GM12878 (cell line): Measurements from ENCODE around the gene VEGFD. TPM values are rescaled to one million over a fixed set of nuclear protein-coding genes. Genes with fewer than 3 reads are reported as not detected.

Experiments used
- ATAC-seq: fragments of 200-7000 bp; cut with Tn5 transposase; 3 replicates; pipeline ENCODE4 v1.9.1; 2020; ENCODE audit warnings: mild to moderate bottlenecking, moderate library complexity
- Bru-seq: library from RNA; stranded (reverse); fragments of 400-500 nt; gene quantifications from one replicate; lab custom pipeline; 2021; lab: Mats Ljungman, UMichigan
- BruChase-seq, 2 experiments: library from RNA; stranded (reverse); fragments of 400-500 nt; gene quantifications; one replicate each; lab custom pipeline; 2021; lab: Mats Ljungman, UMichigan
- BruUV-seq: library from RNA; stranded (reverse); fragments of 400-500 nt; replicated peaks from 2 replicates; lab custom pipeline; 2021; lab: Mats Ljungman, UMichigan
- CTCF ChIA-PET: fragments of 300-600 bp; sonication (Branson Sonifier 250); formaldehyde crosslinking; extraction: SDS; loops from one replicate; lab custom pipeline; 2021; ENCODE audit warnings: inconsistent platforms; lab: Yijun Ruan, JAX
- POLR2A ChIA-PET: fragments of 350-600 bp; formaldehyde crosslinking; extraction: SDS; loops from one replicate; lab custom pipeline; 2021; ENCODE audit warnings: inconsistent platforms; lab: Charles Lee
- RAD21 ChIA-PET: fragments of 300-600 bp; sonication (Branson Sonifier 250); formaldehyde crosslinking; loops from one replicate; lab custom pipeline; 2023; ENCODE audit warnings: antibody characterized with exemption; ENCODE audit not compliant: unreplicated experiment; lab: Charles Lee
- SMC1A ChIA-PET: fragments of 300-600 bp; sonication (Branson Sonifier 250); formaldehyde crosslinking; loops from one replicate; lab custom pipeline; 2023; ENCODE audit not compliant: unreplicated experiment, uncharacterized antibody; lab: Charles Lee
- DNase-seq: peaks from one replicate; pipeline ENCODE4 v3.0.0-alpha.2; 2011; ENCODE audit warnings: low read depth, low spot score
- FAIRE-seq: peaks from 3 replicates; lab custom pipeline; 2011; peaks lifted over from hg19 to GRCh38; lab: Jason Lieb, UNC
- H2AFZ ChIP-seq: 2 replicates; pipeline ENCODE4 v1.6.0; 2011; ENCODE audit warnings: low read depth, low read length, control low read depth; ENCODE audit not compliant: control insufficient read depth
- H3K27ac ChIP-seq: 2 replicates; pipeline ENCODE4 v1.5.1; 2011; ENCODE audit warnings: control low read depth; ENCODE audit not compliant: control insufficient read depth, insufficient read depth
- H3K27me3 ChIP-seq, 2 experiments: replicated peaks in 1 of 2; 2 replicates each; pipeline versions ENCODE4 v1.6.0 to v1.6.1; 2011; ENCODE audit warnings: low read length in 1 of 2; ENCODE audit not compliant: control insufficient read depth in 2 of 2, insufficient read depth in 2 of 2
- H3K36me3 ChIP-seq, 2 experiments: 2 replicates each; pipeline ENCODE4 v1.5.1; 2011; ENCODE audit warnings: low read length in 1 of 2; ENCODE audit not compliant: control insufficient read depth in 2 of 2, insufficient read depth in 2 of 2
- H3K4me1 ChIP-seq: 2 replicates; pipeline ENCODE4 v1.6.1; 2011; ENCODE audit warnings: mild to moderate bottlenecking, low read length, moderate library complexity, mixed read lengths; ENCODE audit not compliant: control insufficient read depth, insufficient read depth
- H3K4me2 ChIP-seq: 2 replicates; pipeline ENCODE4 v1.6.0; 2011; ENCODE audit warnings: control low read depth; ENCODE audit not compliant: control insufficient read depth, insufficient read depth
- H3K4me3 ChIP-seq: fragments of 200-600 bp; sonication (generic); 2 replicates; pipeline ENCODE4 v1.5.1; 2016
- H3K79me2 ChIP-seq: 2 replicates; pipeline ENCODE4 v1.6.0; 2011; ENCODE audit warnings: low read length; ENCODE audit not compliant: control insufficient read depth, insufficient read depth
- H3K9ac ChIP-seq: 2 replicates; pipeline ENCODE4 v1.8.0; 2011; ENCODE audit warnings: low read length, control low read depth, mixed read lengths; ENCODE audit not compliant: control insufficient read depth, insufficient read depth
- H3K9me3 ChIP-seq: replicated peaks from 3 replicates; pipeline ENCODE4 v1.5.1; 2011; ENCODE audit warnings: mild to moderate bottlenecking, low read length; ENCODE audit not compliant: control insufficient read depth, insufficient read depth
- H4K20me1 ChIP-seq: 2 replicates; pipeline ENCODE4 v1.6.0; 2011; ENCODE audit not compliant: control insufficient read depth, insufficient read depth
- BHLHE40 ChIP-seq, 2 experiments: fragments of 450-650 bp in 1 of 2; IDR thresholded peaks; 2 replicates each; pipeline ENCODE4 v1.6.1; 2011 to 2017; ENCODE audit warnings: low read depth in 2 of 2, borderline replicate concordance in 1 of 2, improper control_type of control experiment in 1 of 2, low read length in 1 of 2, mild to moderate bottlenecking in 1 of 2
- GABPA ChIP-seq: IDR thresholded peaks from 2 replicates; pipeline ENCODE4 v1.6.1; 2014; ENCODE audit warnings: antibody characterized with exemption, low read depth, mild to moderate bottlenecking, inconsistent platforms
- MXI1 ChIP-seq: fragments of 150-350 bp; IDR thresholded peaks from 2 replicates; pipeline ENCODE4 v1.6.1; 2011; ENCODE audit warnings: low read depth, mild to moderate bottlenecking, inconsistent platforms, low read length, improper control_type of control experiment
- NFXL1 ChIP-seq: fragments of 450-650 bp; IDR thresholded peaks from 2 replicates; pipeline ENCODE4 v1.6.1; 2017; ENCODE audit warnings: antibody characterized with exemption, mild to moderate bottlenecking, borderline replicate concordance
- POLR2AphosphoS2 ChIP-seq: IDR thresholded peaks from 2 replicates; pipeline ENCODE4 v1.6.1; 2011; ENCODE audit warnings: low read depth, mild to moderate bottlenecking, low read length, improper control_type of control experiment, moderate library complexity
- SMARCA5 ChIP-seq: fragments of 450-650 bp; IDR thresholded peaks from 2 replicates; pipeline ENCODE4 v1.6.1; 2017; ENCODE audit warnings: mild to moderate bottlenecking
- SUPT20H ChIP-seq: IDR thresholded peaks from 2 replicates; pipeline ENCODE4 v1.6.1; 2011; ENCODE audit warnings: low read depth, mild to moderate bottlenecking, low read length, moderate library complexity, borderline replicate concordance; ENCODE audit not compliant: control insufficient read depth
- TCF7 ChIP-seq: IDR thresholded peaks from 2 replicates; pipeline ENCODE4 v1.6.1; 2014; ENCODE audit warnings: antibody characterized with exemption, borderline replicate concordance
- WGBS: methylation state at CpG from one replicate; pipeline ENCODE4 v1.1.6; 2016; ENCODE audit warnings: low lambda C conversion rate; ENCODE audit not compliant: insufficient replicate concordance, insufficient coverage; ENCODE audit errors: missing lambda C conversion rate; 5-methylcytosine and 5-hydroxymethylcytosine counted together
- in situ Hi-C: fragments of 300-500 bp; cut with MboI; formaldehyde crosslinking; loops from 9 replicates; pipeline ENCODE4 v1.14.3; 2018; ENCODE audit warnings: mixed read lengths
- intact Hi-C: fragments of 100-400 bp; cut with micrococcal nuclease; formaldehyde crosslinking; loops from one replicate; pipeline ENCODE4 v1.14.2; 2022; ENCODE audit not compliant: unreplicated experiment
- long read RNA-seq, 2 experiments: library from polyadenylated mRNA; unstranded; transcript quantifications; one replicate each; pipeline ENCODE4 v2.0.0, GENCODE V29; 2019 to 2020
- polyA minus RNA-seq, 3 experiments: library from RNA; depleted of rRNA, polyadenylated mRNA; stranded (reverse); fragments of >200 nt; gene quantifications; 2 replicates each; pipeline ENCODE4 v1.2.3, GENCODE V29; 2011
- polyA plus RNA-seq, 11 experiments: library from polyadenylated mRNA; depleted of rRNA in 4 of 11; unstranded in 6 of 11; stranded (reverse) in 5 of 11; fragments of >200 nt; fragmentation: Nextera tagmentation in 4 of 11; fragmentation: Illumina TruSeq in 1 of 11; extraction: Ambion mirVana in 4 of 11; extraction: Trizol in 1 of 11; gene quantifications; 1 replicate in 1 of 11; 2 replicates in 10 of 11; pipeline versions ENCODE4 v1.2.1 to v1.2.3, GENCODE V29; 2011 to 2016; ENCODE audit warnings: inconsistent platforms in 2 of 11, missing spikeins in 2 of 11, low read depth in 1 of 11
- total RNA-seq, 4 experiments: library from RNA; depleted of rRNA in 3 of 4; stranded (reverse); fragments of >200 nt in 3 of 4; fragmentation: Illumina TruSeq in 1 of 4; extraction: Trizol in 1 of 4; gene quantifications; 2 replicates each; pipeline versions ENCODE4 v1.2.1 to v1.2.3, GENCODE V29; 2013 to 2021
- TF ChIP-seq, protein P1 (sequence below): fragments of 450-650 bp; formaldehyde crosslinking; IDR thresholded peaks from 2 replicates; pipeline ENCODE4 v1.4.0; 2022; ENCODE audit warnings: mild to moderate bottlenecking, moderate library complexity
- TF ChIP-seq, protein P2 (sequence below): fragments of 450-650 bp; IDR thresholded peaks from 2 replicates; pipeline ENCODE4 v1.6.1; 2017; ENCODE audit warnings: borderline replicate concordance

VEGFD gene, protein sequence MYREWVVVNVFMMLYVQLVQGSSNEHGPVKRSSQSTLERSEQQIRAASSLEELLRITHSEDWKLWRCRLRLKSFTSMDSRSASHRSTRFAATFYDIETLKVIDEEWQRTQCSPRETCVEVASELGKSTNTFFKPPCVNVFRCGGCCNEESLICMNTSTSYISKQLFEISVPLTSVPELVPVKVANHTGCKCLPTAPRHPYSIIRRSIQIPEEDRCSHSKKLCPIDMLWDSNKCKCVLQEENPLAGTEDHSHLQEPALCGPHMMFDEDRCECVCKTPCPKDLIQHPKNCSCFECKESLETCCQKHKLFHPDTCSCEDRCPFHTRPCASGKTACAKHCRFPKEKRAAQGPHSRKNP
- total RNA-seq (2013; cell fraction: nucleolus; rRNA removed) = 0.38 TPM in 1 of 2 replicates, not detected in the other
- not detected in 2 replicates for total RNA-seq (2014; rRNA removed)
- total RNA-seq (2014; rRNA removed; fragmentation: Illumina TruSeq; extraction: Trizol) = not detected in 2 replicates
- total RNA-seq (2021) = not detected in 2 replicates
- 0.16 TPM for polyA plus RNA-seq (2011; ENCODE audit: low read depth)
- 0.14 and 0.15 TPM in 2 replicates for polyA plus RNA-seq (2011; rRNA removed)
- 0.05 and 0.09 TPM in 2 replicates for polyA plus RNA-seq (2011; cell fraction: cytosol; rRNA removed)
- polyA plus RNA-seq (2011; cell fraction: nucleus; rRNA removed) = 0.37 and 0.51 TPM in 2 replicates
- not detected in 2 replicates for polyA plus RNA-seq (2012)
- not detected in 2 replicates for polyA plus RNA-seq (2014; fragmentation: Illumina TruSeq; extraction: Trizol)
- polyA plus RNA-seq (2014; fragmentation: Nextera tagmentation; extraction: Ambion mirVana) = not detected
- polyA plus RNA-seq (2014; rRNA removed) = not detected in 2 replicates
- not detected for polyA plus RNA-seq (2016; fragmentation: Nextera tagmentation; extraction: Ambion mirVana)
- polyA minus RNA-seq (2011; rRNA and poly(A)+ RNA removed) = 0.10 TPM in 1 of 2 replicates, not detected in the other
- not detected in 2 replicates for polyA minus RNA-seq (2011; cell fraction: cytosol; rRNA and poly(A)+ RNA removed)
- 0.12 and 0.48 TPM in 2 replicates for polyA minus RNA-seq (2011; cell fraction: nucleus; rRNA and poly(A)+ RNA removed)
- Bru-seq, nascent RNA = percentile 30 among the genes with signal in this experiment
- percentile 29 among the genes with signal in this experiment for BruChase-seq, experiment 1, labeled RNA remaining after a 6-hour chase
- percentile 29 among the genes with signal in this experiment for BruChase-seq, experiment 2, labeled RNA remaining after a 2-hour chase
- long read RNA-seq, experiment 1 = 0 reads
- long read RNA-seq, experiment 2 = 0 reads

DNA sequence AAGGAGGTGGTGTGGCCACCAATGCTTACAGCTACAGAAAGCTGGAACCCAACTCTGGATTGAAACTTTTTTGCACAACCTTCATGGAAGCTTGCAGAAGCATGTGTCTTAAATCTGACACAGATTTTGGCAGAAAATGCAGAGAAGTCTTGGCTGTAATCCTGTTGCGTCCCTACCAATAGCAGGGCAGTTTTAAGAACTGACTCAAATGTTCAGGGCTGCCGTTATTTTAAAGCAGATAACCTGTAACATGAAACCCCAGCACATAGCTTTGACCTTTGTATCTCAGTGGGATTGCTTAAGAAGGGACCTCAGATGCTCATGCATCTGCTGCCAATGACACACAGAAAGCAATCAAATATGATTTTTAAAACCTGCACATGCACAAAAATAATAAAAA is at the start of gene VEGFD:
Gene VEGFD, minus strand, starts transcription at position 110 of the 400 bp plus-strand sequence. CDS start 467 bp downstream, outside the sequence.
- no peaks in the 10 kb centered on the region for H3K36me3 ChIP-seq
- no peak within 1 kb of the TSS for H3K4me3 ChIP-seq
- ATAC-seq (no peak), DNase-seq (no peak), FAIRE-seq (no peak)
- no peak within 1 kb of the TSS for H3K27ac ChIP-seq
- H2AFZ ChIP-seq = no peak within 1 kb of the TSS
- H3K27me3 ChIP-seq = 0 out of 4 replicates have a peak, but pooled peaks cover 0 to 2% of the 10 kb centered on the region in 2 experiments
- ChIA-PET RAD21 (interaction anchor here (2.1 kb wide), 1 partner anchor 83 kb away, joined by 8 read pairs; no protein-coding TSS in a partner anchor), SMC1A (interaction anchor here (0.6 to 1.9 kb wide), 5 partner anchors 62 to 594 kb away, joined by 3 to 8 read pairs (median 4); no protein-coding TSS in a partner anchor), POLR2A (interaction anchor here (0.8 kb wide), 1 partner anchor 46 kb away, joined by 3 read pairs; no protein-coding TSS in a partner anchor), CTCF (interaction anchor here (1.1 to 5.6 kb wide), 7 partner anchors 10 to 91 kb away, joined by 3 to 60 read pairs (median 5); no protein-coding TSS in a partner anchor)
- BruUV-seq = no TSS peak
- no peaks in the 10 kb centered on the region for H3K9me3 ChIP-seq
- no peak within 1 kb of the TSS for H3K4me2 ChIP-seq
- no peaks in the 10 kb centered on the region for H3K79me2 ChIP-seq
- no peaks in the 10 kb centered on the region for H3K4me1 ChIP-seq
- intact Hi-C loops = no loop called here
- no peak within 1 kb of the TSS for H3K9ac ChIP-seq
- in situ Hi-C loops = no loop called here
- H4K20me1 ChIP-seq = no peaks in the 10 kb centered on the region
- no peak for TF ChIP-seq TCF7
- no peak for TF ChIP-seq POLR2AphosphoS2
- no peak for TF ChIP-seq MXI1
- TF ChIP-seq SUPT20H = no peak
- no peak for TF ChIP-seq GABPA
- TF ChIP-seq, protein P1, sequence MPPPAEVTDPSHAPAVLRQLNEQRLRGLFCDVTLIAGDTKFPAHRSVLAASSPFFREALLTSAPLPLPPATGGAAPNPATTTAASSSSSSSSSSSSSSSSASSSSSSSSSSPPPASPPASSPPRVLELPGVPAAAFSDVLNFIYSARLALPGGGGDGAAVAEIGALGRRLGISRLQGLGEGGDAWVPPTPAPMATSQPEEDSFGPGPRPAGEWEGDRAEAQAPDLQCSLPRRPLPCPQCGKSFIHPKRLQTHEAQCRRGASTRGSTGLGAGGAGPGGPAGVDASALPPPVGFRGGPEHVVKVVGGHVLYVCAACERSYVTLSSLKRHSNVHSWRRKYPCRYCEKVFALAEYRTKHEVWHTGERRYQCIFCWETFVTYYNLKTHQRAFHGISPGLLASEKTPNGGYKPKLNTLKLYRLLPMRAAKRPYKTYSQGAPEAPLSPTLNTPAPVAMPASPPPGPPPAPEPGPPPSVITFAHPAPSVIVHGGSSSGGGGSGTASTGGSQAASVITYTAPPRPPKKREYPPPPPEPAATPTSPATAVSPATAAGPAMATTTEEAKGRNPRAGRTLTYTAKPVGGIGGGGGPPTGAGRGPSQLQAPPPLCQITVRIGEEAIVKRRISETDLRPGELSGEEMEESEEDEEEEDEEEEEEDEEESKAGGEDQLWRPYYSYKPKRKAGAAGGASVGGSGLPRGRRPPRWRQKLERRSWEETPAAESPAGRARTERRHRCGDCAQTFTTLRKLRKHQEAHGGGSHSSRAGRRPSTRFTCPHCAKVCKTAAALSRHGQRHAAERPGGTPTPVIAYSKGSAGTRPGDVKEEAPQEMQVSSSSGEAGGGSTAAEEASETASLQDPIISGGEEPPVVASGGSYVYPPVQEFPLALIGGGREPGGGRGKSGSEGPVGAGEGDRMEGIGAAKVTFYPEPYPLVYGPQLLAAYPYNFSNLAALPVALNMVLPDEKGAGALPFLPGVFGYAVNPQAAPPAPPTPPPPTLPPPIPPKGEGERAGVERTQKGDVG (CRISPR knock-in tag) = no peak
- TF ChIP-seq BHLHE40 (IDR thresholded peaks at IDR 0.05; ENCODE audit: borderline replicate concordance in 1 of 2, low read depth in 2 of 2, low read length in 1 of 2) = no peak
- TF ChIP-seq, protein P2, sequence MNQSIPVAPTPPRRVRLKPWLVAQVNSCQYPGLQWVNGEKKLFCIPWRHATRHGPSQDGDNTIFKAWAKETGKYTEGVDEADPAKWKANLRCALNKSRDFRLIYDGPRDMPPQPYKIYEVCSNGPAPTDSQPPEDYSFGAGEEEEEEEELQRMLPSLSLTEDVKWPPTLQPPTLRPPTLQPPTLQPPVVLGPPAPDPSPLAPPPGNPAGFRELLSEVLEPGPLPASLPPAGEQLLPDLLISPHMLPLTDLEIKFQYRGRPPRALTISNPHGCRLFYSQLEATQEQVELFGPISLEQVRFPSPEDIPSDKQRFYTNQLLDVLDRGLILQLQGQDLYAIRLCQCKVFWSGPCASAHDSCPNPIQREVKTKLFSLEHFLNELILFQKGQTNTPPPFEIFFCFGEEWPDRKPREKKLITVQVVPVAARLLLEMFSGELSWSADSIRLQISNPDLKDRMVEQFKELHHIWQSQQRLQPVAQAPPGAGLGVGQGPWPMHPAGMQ = no peak
- TF ChIP-seq NFXL1 = no peak
- TF ChIP-seq SMARCA5 = no peak
- 23% methylated on average over 2 of the region's 2 CpGs for WGBS
